WTC11 (cell line): Measurements from ENCODE around the gene IGSF5. TPM values are rescaled to one million over a fixed set of nuclear protein-coding genes. Genes with fewer than 3 reads are reported as not detected.

Source experiments
- ATAC-seq: fragments of 200-7000 bp; cut with Tn5 transposase; 2 replicates; pipeline ENCODE4 v1.10.0; 2021; ENCODE audit warnings: mild to moderate bottlenecking, moderate library complexity
- CTCF ChIA-PET: fragments of 300-600 bp; sonication (Branson Sonifier 250); formaldehyde crosslinking; loops from one replicate; lab custom pipeline; 2021; ENCODE audit warnings: antibody characterized with exemption; lab: Charles Lee
- POLR2A ChIA-PET: fragments of 350-600 bp; sonication (Branson Sonifier 250); formaldehyde crosslinking; loops from one replicate; lab custom pipeline; 2021; ENCODE audit warnings: antibody characterized with exemption; lab: Charles Lee
- DNase-seq: peaks from one replicate; pipeline ENCODE4 v3.0.0; 2021; ENCODE audit warnings: low spot score
- H3K27ac Mint-ChIP-seq: 2 replicates; pipeline ENCODE4 v1.8.0; 2021; ENCODE audit warnings: mixed read lengths
- H3K27me3 Mint-ChIP-seq: 2 replicates; pipeline ENCODE4 v1.8.0; 2021; ENCODE audit warnings: low read depth, mild to moderate bottlenecking, moderate library complexity, mixed read lengths
- H3K36me3 Mint-ChIP-seq: 2 replicates; pipeline ENCODE4 v1.8.0; 2021; ENCODE audit warnings: mixed read lengths
- H3K4me1 Mint-ChIP-seq: 2 replicates; pipeline ENCODE4 v1.8.0; 2022; ENCODE audit warnings: mixed read lengths
- H3K4me3 Mint-ChIP-seq: 2 replicates; pipeline ENCODE4 v1.8.0; 2021; ENCODE audit warnings: mild to moderate bottlenecking, moderate library complexity, mixed read lengths
- H3K9me3 Mint-ChIP-seq: 2 replicates; pipeline ENCODE4 v1.8.0; 2021; ENCODE audit warnings: mixed read lengths
- FOXJ3 ChIP-seq: sonication (generic); formaldehyde crosslinking; IDR thresholded peaks from 2 replicates; pipeline ENCODE4 v1.9.0; 2021; ENCODE audit warnings: missing genetic modification reagents, mild to moderate bottlenecking, borderline replicate concordance
- FOXK1 ChIP-seq: sonication (generic); formaldehyde crosslinking; IDR thresholded peaks from 2 replicates; pipeline ENCODE4 v1.8.0; 2022; ENCODE audit warnings: mild to moderate bottlenecking, moderate library complexity, missing genetic modification reagents
- GABPB1 ChIP-seq: sonication (generic); formaldehyde crosslinking; IDR thresholded peaks from 2 replicates; pipeline ENCODE4 v1.8.1; 2023; ENCODE audit warnings: mild to moderate bottlenecking, missing genetic modification reagents
- GTF2I ChIP-seq: fragments of 250-450 bp; sonication (Bioruptor Pico); conservative IDR thresholded peaks from 2 replicates; pipeline ENCODE4 v1.4.0; 2021; ENCODE audit warnings: mild to moderate bottlenecking
- JUN ChIP-seq: sonication (generic); formaldehyde crosslinking; IDR thresholded peaks from 2 replicates; pipeline ENCODE4 v1.8.0; 2023; ENCODE audit warnings: mild to moderate bottlenecking, missing genetic modification reagents
- NFATC4 ChIP-seq: fragments of 250-450 bp; sonication (Bioruptor Pico); IDR thresholded peaks from 2 replicates; pipeline ENCODE4 v1.9.0; 2021; ENCODE audit warnings: mild to moderate bottlenecking
- NFYB ChIP-seq: sonication (generic); formaldehyde crosslinking; conservative IDR thresholded peaks from 2 replicates; pipeline ENCODE4 v1.8.0; 2022; ENCODE audit warnings: low read depth, missing genetic modification reagents
- RELA ChIP-seq: sonication (generic); formaldehyde crosslinking; IDR thresholded peaks from 2 replicates; pipeline ENCODE4 v1.8.1; 2022; ENCODE audit warnings: missing genetic modification reagents, mild to moderate bottlenecking, borderline replicate concordance
- SMAD4 ChIP-seq: sonication (generic); formaldehyde crosslinking; IDR thresholded peaks from 2 replicates; pipeline ENCODE4 v1.8.0; 2022; ENCODE audit warnings: mild to moderate bottlenecking, missing genetic modification reagents
- TEAD1 ChIP-seq: sonication (generic); formaldehyde crosslinking; IDR thresholded peaks from 2 replicates; pipeline ENCODE4 v1.8.0; 2022; ENCODE audit warnings: mild to moderate bottlenecking, missing genetic modification reagents
- TEAD4 ChIP-seq: sonication (generic); formaldehyde crosslinking; IDR thresholded peaks from 2 replicates; pipeline ENCODE4 v1.8.0; 2022; ENCODE audit warnings: mild to moderate bottlenecking, missing genetic modification reagents
- ZNF232 ChIP-seq: sonication (generic); formaldehyde crosslinking; IDR thresholded peaks from 2 replicates; pipeline ENCODE4 v1.8.0; 2022; ENCODE audit warnings: mild to moderate bottlenecking, missing genetic modification reagents
- ZNF423 ChIP-seq: fragments of 250-450 bp; sonication (Bioruptor Pico); IDR thresholded peaks from 2 replicates; pipeline ENCODE4 v2.1.2; 2022; ENCODE audit warnings: mild to moderate bottlenecking, moderate library complexity
- total RNA-seq: library from RNA; stranded (reverse); gene quantifications from 3 replicates; pipeline ENCODE4 v1.2.3, GENCODE V29; 2021
- TF ChIP-seq, protein P1 (sequence below): sonication (generic); formaldehyde crosslinking; conservative IDR thresholded peaks from 2 replicates; pipeline ENCODE4 v1.8.1; 2022; ENCODE audit warnings: mild to moderate bottlenecking, missing genetic modification reagents
- TF ChIP-seq, protein P2 (sequence below): fragments of 250-450 bp; sonication (Bioruptor Pico); IDR thresholded peaks from 2 replicates; pipeline ENCODE4 v1.9.0; 2021; ENCODE audit warnings: mild to moderate bottlenecking
- TF ChIP-seq, protein P3 (sequence below): sonication (generic); formaldehyde crosslinking; IDR thresholded peaks from 2 replicates; pipeline ENCODE4 v1.8.1; 2022; ENCODE audit warnings: mild to moderate bottlenecking, missing genetic modification reagents, moderate library complexity, borderline replicate concordance
- TF ChIP-seq, protein P4 (sequence below): sonication (generic); formaldehyde crosslinking; IDR thresholded peaks from 2 replicates; pipeline ENCODE4 v1.8.0; 2022; ENCODE audit warnings: mild to moderate bottlenecking, missing genetic modification reagents
- TF ChIP-seq, protein P5 (sequence below): sonication (generic); formaldehyde crosslinking; IDR thresholded peaks from 2 replicates; pipeline ENCODE4 v1.8.1; 2022; ENCODE audit warnings: low read depth, missing genetic modification reagents, borderline replicate concordance
- TF ChIP-seq, protein P6 (sequence below): fragments of 200-600 bp; IDR thresholded peaks from 2 replicates; pipeline ENCODE4 v1.8.0; 2022; ENCODE audit warnings: antibody characterized with exemption
- TF ChIP-seq, protein P7 (sequence below): sonication (generic); formaldehyde crosslinking; IDR thresholded peaks from 2 replicates; pipeline ENCODE4 v1.8.0; 2022; ENCODE audit warnings: mild to moderate bottlenecking, missing genetic modification reagents
- TF ChIP-seq, protein P8 (sequence below): sonication (generic); formaldehyde crosslinking; IDR thresholded peaks from 2 replicates; pipeline ENCODE4 v1.8.1; 2023; ENCODE audit warnings: mild to moderate bottlenecking, missing genetic modification reagents, moderate library complexity

IGSF5 gene
- total RNA-seq, 1 experiment from 2014 or later = 3.6 TPM

DNA sequence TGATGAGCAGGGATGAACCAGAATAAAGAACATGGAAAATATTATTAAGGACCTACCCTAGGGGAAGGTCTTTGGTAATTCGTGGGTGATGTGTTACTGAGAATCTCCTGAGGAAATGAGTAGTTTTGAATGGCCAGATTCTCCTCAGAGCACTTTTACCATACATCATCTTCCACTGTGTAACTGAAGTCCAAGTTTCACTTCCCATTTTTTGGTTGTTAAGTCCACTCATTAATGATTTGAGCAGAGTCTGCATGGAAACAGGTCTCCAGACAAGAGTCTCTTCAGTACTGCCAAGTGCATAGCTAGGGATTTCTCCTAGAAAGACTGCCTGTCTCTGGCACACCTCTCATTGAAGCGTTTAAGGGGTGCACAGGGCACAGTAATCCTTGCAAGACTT is 73.6 kb downstream of the IGSF5 start (continued):
- TF ChIP-seq, protein P1, sequence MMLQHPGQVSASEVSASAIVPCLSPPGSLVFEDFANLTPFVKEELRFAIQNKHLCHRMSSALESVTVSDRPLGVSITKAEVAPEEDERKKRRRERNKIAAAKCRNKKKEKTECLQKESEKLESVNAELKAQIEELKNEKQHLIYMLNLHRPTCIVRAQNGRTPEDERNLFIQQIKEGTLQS (CRISPR knock-in tag) = no peak
- TF ChIP-seq SMAD4 (CRISPR knock-in tag) (no peak), NFYB (CRISPR knock-in tag) (no peak), NFATC4 (no peak), GTF2I (CRISPR knock-in tag) (no peak), TEAD4 (CRISPR knock-in tag) (no peak), JUN (CRISPR knock-in tag) (no peak)
- TF ChIP-seq, protein P2, sequence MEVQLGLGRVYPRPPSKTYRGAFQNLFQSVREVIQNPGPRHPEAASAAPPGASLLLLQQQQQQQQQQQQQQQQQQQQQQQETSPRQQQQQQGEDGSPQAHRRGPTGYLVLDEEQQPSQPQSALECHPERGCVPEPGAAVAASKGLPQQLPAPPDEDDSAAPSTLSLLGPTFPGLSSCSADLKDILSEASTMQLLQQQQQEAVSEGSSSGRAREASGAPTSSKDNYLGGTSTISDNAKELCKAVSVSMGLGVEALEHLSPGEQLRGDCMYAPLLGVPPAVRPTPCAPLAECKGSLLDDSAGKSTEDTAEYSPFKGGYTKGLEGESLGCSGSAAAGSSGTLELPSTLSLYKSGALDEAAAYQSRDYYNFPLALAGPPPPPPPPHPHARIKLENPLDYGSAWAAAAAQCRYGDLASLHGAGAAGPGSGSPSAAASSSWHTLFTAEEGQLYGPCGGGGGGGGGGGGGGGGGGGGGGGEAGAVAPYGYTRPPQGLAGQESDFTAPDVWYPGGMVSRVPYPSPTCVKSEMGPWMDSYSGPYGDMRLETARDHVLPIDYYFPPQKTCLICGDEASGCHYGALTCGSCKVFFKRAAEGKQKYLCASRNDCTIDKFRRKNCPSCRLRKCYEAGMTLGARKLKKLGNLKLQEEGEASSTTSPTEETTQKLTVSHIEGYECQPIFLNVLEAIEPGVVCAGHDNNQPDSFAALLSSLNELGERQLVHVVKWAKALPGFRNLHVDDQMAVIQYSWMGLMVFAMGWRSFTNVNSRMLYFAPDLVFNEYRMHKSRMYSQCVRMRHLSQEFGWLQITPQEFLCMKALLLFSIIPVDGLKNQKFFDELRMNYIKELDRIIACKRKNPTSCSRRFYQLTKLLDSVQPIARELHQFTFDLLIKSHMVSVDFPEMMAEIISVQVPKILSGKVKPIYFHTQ (CRISPR knock-in tag) = no peak

DNA sequence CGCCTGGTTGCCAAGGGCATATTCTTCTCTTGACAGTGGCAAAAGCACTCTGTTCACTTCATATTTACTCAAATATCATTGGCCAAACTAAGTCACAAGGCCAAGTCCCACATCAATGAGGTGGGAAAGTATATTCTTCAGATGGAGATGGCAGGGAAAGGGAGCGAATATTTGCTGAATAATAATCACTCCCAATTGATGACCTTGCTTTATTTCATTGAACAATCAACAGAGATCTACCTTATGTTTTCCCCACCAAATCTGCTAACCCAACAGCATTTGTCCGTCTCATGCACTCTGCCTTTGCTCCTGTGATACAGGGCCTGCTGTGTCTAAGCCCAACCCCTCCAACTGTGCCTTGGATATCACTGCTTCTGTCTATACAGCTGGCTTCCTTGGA is 77.1 kb downstream of the IGSF5 start:
- no peaks in the 10 kb centered on the region for H3K4me1 Mint-ChIP-seq
- H3K27ac Mint-ChIP-seq = no peak overlapping the region
- CTCF ChIA-PET = no interaction called here
- POLR2A ChIA-PET = no interaction called here
- TF ChIP-seq, protein P3, sequence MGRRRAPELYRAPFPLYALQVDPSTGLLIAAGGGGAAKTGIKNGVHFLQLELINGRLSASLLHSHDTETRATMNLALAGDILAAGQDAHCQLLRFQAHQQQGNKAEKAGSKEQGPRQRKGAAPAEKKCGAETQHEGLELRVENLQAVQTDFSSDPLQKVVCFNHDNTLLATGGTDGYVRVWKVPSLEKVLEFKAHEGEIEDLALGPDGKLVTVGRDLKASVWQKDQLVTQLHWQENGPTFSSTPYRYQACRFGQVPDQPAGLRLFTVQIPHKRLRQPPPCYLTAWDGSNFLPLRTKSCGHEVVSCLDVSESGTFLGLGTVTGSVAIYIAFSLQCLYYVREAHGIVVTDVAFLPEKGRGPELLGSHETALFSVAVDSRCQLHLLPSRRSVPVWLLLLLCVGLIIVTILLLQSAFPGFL = no peak
- TF ChIP-seq, protein P4, sequence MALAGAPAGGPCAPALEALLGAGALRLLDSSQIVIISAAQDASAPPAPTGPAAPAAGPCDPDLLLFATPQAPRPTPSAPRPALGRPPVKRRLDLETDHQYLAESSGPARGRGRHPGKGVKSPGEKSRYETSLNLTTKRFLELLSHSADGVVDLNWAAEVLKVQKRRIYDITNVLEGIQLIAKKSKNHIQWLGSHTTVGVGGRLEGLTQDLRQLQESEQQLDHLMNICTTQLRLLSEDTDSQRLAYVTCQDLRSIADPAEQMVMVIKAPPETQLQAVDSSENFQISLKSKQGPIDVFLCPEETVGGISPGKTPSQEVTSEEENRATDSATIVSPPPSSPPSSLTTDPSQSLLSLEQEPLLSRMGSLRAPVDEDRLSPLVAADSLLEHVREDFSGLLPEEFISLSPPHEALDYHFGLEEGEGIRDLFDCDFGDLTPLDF = no peak
- TF ChIP-seq ZNF423 (CRISPR knock-in tag) (no peak), GABPB1 (CRISPR knock-in tag) (no peak)
- DNase-seq = no peak
- no peak for ATAC-seq
- H3K9me3 Mint-ChIP-seq = peaks cover 34% of the 10 kb centered on the region
- no peaks in the 10 kb centered on the region for H3K27me3 Mint-ChIP-seq
- H3K36me3 Mint-ChIP-seq = no peaks in the 10 kb centered on the region; the same call in 1 of the 2 replicates
- H3K4me3 Mint-ChIP-seq = no peak overlapping the region

DNA sequence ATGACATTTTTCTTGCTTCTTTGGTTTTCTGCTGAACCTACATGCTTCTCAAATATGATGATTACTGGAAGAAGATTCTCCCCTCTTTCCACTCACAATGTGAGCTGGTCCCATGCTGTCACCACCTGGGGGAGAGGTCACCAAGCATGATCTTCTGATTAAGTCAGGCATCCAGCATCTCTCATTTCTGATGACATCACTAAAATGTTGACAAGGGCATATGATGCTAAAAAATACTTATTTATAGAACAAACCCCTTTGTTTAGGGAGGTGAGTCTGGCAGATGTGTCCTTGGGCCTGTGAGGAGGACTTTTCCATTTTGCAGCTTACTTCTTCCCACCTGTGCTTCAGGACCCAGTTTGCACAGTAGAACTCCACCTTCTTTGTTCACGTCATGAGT is 80.3 kb downstream of the IGSF5 start:
- POLR2A ChIA-PET = no interaction called here
- no peak overlapping the region for H3K4me3 Mint-ChIP-seq
- no peak for ATAC-seq
- peaks cover 21% of the 10 kb centered on the region for H3K9me3 Mint-ChIP-seq
- DNase-seq = no peak
- no peak overlapping the region for H3K27ac Mint-ChIP-seq
- CTCF ChIA-PET = no interaction called here
- no peaks in the 10 kb centered on the region for H3K27me3 Mint-ChIP-seq
- H3K4me1 Mint-ChIP-seq = no peaks in the 10 kb centered on the region
- H3K36me3 Mint-ChIP-seq = no peaks in the 10 kb centered on the region
- TF ChIP-seq, protein P5, sequence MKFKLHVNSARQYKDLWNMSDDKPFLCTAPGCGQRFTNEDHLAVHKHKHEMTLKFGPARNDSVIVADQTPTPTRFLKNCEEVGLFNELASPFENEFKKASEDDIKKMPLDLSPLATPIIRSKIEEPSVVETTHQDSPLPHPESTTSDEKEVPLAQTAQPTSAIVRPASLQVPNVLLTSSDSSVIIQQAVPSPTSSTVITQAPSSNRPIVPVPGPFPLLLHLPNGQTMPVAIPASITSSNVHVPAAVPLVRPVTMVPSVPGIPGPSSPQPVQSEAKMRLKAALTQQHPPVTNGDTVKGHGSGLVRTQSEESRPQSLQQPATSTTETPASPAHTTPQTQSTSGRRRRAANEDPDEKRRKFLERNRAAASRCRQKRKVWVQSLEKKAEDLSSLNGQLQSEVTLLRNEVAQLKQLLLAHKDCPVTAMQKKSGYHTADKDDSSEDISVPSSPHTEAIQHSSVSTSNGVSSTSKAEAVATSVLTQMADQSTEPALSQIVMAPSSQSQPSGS (CRISPR knock-in tag) = no peak

DNA sequence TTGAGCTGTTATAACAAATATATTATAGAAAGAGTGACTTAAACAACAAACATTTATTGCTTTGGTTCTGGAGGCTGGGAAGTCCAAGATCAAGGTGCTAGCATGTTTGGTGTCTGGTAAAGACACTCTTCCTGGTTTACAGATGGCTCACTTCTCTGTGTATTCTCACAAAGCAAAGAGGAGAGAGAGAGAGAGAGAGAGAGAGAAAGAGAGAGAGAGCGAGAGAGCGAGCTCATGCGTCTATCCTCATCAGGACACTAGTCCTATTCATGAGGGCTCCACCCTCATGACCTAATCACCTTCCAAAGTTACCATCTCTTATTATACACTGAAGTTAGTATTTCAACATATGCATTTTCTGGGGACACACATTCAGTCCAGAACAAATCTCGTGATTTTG is 89.6 kb downstream of the IGSF5 start:
- H3K36me3 Mint-ChIP-seq = no peaks in the 10 kb centered on the region
- CTCF ChIA-PET = no interaction called here
- TF ChIP-seq, protein P1 (CRISPR knock-in tag) = no peak
- TF ChIP-seq, protein P6, sequence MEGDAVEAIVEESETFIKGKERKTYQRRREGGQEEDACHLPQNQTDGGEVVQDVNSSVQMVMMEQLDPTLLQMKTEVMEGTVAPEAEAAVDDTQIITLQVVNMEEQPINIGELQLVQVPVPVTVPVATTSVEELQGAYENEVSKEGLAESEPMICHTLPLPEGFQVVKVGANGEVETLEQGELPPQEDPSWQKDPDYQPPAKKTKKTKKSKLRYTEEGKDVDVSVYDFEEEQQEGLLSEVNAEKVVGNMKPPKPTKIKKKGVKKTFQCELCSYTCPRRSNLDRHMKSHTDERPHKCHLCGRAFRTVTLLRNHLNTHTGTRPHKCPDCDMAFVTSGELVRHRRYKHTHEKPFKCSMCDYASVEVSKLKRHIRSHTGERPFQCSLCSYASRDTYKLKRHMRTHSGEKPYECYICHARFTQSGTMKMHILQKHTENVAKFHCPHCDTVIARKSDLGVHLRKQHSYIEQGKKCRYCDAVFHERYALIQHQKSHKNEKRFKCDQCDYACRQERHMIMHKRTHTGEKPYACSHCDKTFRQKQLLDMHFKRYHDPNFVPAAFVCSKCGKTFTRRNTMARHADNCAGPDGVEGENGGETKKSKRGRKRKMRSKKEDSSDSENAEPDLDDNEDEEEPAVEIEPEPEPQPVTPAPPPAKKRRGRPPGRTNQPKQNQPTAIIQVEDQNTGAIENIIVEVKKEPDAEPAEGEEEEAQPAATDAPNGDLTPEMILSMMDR = no peak
- TF ChIP-seq, protein P7, sequence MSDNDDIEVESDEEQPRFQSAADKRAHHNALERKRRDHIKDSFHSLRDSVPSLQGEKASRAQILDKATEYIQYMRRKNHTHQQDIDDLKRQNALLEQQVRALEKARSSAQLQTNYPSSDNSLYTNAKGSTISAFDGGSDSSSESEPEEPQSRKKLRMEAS (CRISPR knock-in tag) = no peak
- TF ChIP-seq ZNF423 (CRISPR knock-in tag) = no peak
- no peak for TF ChIP-seq ZNF232 (CRISPR knock-in tag)
- TF ChIP-seq NFYB (CRISPR knock-in tag) = no peak
- TF ChIP-seq, protein P8, sequence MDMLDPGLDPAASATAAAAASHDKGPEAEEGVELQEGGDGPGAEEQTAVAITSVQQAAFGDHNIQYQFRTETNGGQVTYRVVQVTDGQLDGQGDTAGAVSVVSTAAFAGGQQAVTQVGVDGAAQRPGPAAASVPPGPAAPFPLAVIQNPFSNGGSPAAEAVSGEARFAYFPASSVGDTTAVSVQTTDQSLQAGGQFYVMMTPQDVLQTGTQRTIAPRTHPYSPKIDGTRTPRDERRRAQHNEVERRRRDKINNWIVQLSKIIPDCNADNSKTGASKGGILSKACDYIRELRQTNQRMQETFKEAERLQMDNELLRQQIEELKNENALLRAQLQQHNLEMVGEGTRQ (CRISPR knock-in tag) = no peak
- no peak for TF ChIP-seq TEAD1
- no peak for TF ChIP-seq GABPB1 (CRISPR knock-in tag)
- no peak for TF ChIP-seq RELA (CRISPR knock-in tag)
- TF ChIP-seq FOXK1 (CRISPR knock-in tag) = no peak
- TF ChIP-seq FOXJ3 = no peak

More for the DNA sequence above, 89.6 kb downstream of the IGSF5 start:
- ATAC-seq = no peak
- H3K27ac Mint-ChIP-seq = no peak overlapping the region
- H3K27me3 Mint-ChIP-seq = no peaks in the 10 kb centered on the region
- H3K4me3 Mint-ChIP-seq = no peak overlapping the region
- H3K4me1 Mint-ChIP-seq = 0 out of 2 replicates have a peak, but pooled peaks cover 2% of the 10 kb centered on the region
- POLR2A ChIA-PET = no interaction called here
- no peak for DNase-seq
- H3K9me3 Mint-ChIP-seq = peaks cover 8% of the 10 kb centered on the region
